ENCODE results near the gene ERI3.

ERI3 gene

GRCh38 chr1:44249543-44249942 lies 105.5 kb downstream of the ERI3 start:
- Histone ChIP-seq H3F3A (ENCODE audit: low read depth) (no peaks in the 10 kb centered on the region), H4K20me1 (ENCODE audit: insufficient read depth, low read length, poor library complexity, severe bottlenecking) (no peaks in the 10 kb centered on the region), H3K4me1 (ENCODE audit: insufficient read depth, low read length, poor library complexity, severe bottlenecking) (peaks cover 12% of the 10 kb centered on the region), H3K4me3 (ENCODE audit: low read length, poor library complexity, severe bottlenecking) (no peak overlapping the region), H3K9ac (ENCODE audit: low read depth, low read length, poor library complexity, severe bottlenecking) (no peak overlapping the region), H2AFZ (ENCODE audit: low read length) (no peak overlapping the region), H3K9me3 (ENCODE audit: insufficient read depth, low read depth, low read length) (no peaks in the 10 kb centered on the region), H3K27me3 (ENCODE audit: insufficient read depth, low read length, poor library complexity, severe bottlenecking) (no peaks in the 10 kb centered on the region), H3K36me3 (ENCODE audit: insufficient read depth, low read length) (peaks cover 12% of the 10 kb centered on the region; the same call in 1 of the 2 replicates), H3K4me2 (ENCODE audit: low read depth, low read length, poor library complexity, severe bottlenecking) (no peak overlapping the region), H3K79me2 (ENCODE audit: insufficient read depth, low read length) (no peaks in the 10 kb centered on the region), H3K9me2 (replicated peaks; ENCODE audit: low read depth, low read length) (no peaks in the 10 kb centered on the region)
- TF ChIP-seq, protein P1, sequence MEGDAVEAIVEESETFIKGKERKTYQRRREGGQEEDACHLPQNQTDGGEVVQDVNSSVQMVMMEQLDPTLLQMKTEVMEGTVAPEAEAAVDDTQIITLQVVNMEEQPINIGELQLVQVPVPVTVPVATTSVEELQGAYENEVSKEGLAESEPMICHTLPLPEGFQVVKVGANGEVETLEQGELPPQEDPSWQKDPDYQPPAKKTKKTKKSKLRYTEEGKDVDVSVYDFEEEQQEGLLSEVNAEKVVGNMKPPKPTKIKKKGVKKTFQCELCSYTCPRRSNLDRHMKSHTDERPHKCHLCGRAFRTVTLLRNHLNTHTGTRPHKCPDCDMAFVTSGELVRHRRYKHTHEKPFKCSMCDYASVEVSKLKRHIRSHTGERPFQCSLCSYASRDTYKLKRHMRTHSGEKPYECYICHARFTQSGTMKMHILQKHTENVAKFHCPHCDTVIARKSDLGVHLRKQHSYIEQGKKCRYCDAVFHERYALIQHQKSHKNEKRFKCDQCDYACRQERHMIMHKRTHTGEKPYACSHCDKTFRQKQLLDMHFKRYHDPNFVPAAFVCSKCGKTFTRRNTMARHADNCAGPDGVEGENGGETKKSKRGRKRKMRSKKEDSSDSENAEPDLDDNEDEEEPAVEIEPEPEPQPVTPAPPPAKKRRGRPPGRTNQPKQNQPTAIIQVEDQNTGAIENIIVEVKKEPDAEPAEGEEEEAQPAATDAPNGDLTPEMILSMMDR (conservative IDR thresholded peaks at IDR 0.05; ENCODE audit: low read length) = no peak
- no peak for TF ChIP-seq EZH2phosphoT487 (IDR thresholded peaks at IDR 0.05; ENCODE audit: borderline replicate concordance)

- TF ChIP-seq, protein P1 (conservative IDR thresholded peaks at IDR 0.05; ENCODE audit: low read length) = no peak
- no peak for TF ChIP-seq EZH2phosphoT487 (IDR thresholded peaks at IDR 0.05; ENCODE audit: borderline replicate concordance)
- Histone ChIP-seq H3F3A (ENCODE audit: low read depth) (no peaks in the 10 kb centered on the region), H3K9ac (ENCODE audit: low read depth, low read length, poor library complexity, severe bottlenecking) (no peak overlapping the region), H3K9me2 (replicated peaks; ENCODE audit: low read depth, low read length) (no peaks in the 10 kb centered on the region), H3K36me3 (ENCODE audit: insufficient read depth, low read length) (peaks cover 12% of the 10 kb centered on the region; the same call in 1 of the 2 replicates), H3K4me2 (ENCODE audit: low read depth, low read length, poor library complexity, severe bottlenecking) (no peak overlapping the region), H3K79me2 (ENCODE audit: insufficient read depth, low read length) (no peaks in the 10 kb centered on the region), H3K9me3 (ENCODE audit: insufficient read depth, low read depth, low read length) (no peaks in the 10 kb centered on the region), H2AFZ (ENCODE audit: low read length) (no peak overlapping the region), H3K4me3 (ENCODE audit: low read length, poor library complexity, severe bottlenecking) (no peak overlapping the region), H3K4me1 (ENCODE audit: insufficient read depth, low read length, poor library complexity, severe bottlenecking) (no peaks in the 10 kb centered on the region), H4K20me1 (ENCODE audit: insufficient read depth, low read length, poor library complexity, severe bottlenecking) (no peaks in the 10 kb centered on the region), H3K27me3 (ENCODE audit: insufficient read depth, low read length, poor library complexity, severe bottlenecking) (no peaks in the 10 kb centered on the region)
Measured at GRCh38 chr1:44246806-44247205, 108.3 kb downstream of the ERI3 start.

GRCh38 chr1:44244986-44245385 lies 110.1 kb downstream of the ERI3 start:
- no peaks in the 10 kb centered on the region for H3K79me2 ChIP-seq (ENCODE audit: insufficient read depth, low read length)
- no peak overlapping the region for H3K4me2 ChIP-seq (ENCODE audit: low read depth, low read length, poor library complexity, severe bottlenecking)
- H3K4me3 ChIP-seq (ENCODE audit: low read length, poor library complexity, severe bottlenecking) = no peak overlapping the region
- no peaks in the 10 kb centered on the region for H3F3A ChIP-seq (ENCODE audit: low read depth)
- H4K20me1 ChIP-seq (ENCODE audit: insufficient read depth, low read length, poor library complexity, severe bottlenecking) = no peaks in the 10 kb centered on the region
- no peaks in the 10 kb centered on the region for H3K9me3 ChIP-seq (ENCODE audit: insufficient read depth, low read depth, low read length)
- H3K9me2 ChIP-seq (replicated peaks; ENCODE audit: low read depth, low read length) = no peaks in the 10 kb centered on the region
- no peaks in the 10 kb centered on the region for H3K27me3 ChIP-seq (ENCODE audit: insufficient read depth, low read length, poor library complexity, severe bottlenecking)
- no peaks in the 10 kb centered on the region for H3K4me1 ChIP-seq (ENCODE audit: insufficient read depth, low read length, poor library complexity, severe bottlenecking)
- no peak overlapping the region for H2AFZ ChIP-seq (ENCODE audit: low read length)
- no peak overlapping the region for H3K9ac ChIP-seq (ENCODE audit: low read depth, low read length, poor library complexity, severe bottlenecking)
- TF ChIP-seq, protein P1 (conservative IDR thresholded peaks at IDR 0.05; ENCODE audit: low read length) = no peak
- no peak for TF ChIP-seq EZH2phosphoT487 (IDR thresholded peaks at IDR 0.05; ENCODE audit: borderline replicate concordance)
- peaks cover 12% of the 10 kb centered on the region; the same call in 1 of the 2 replicates for H3K36me3 ChIP-seq (ENCODE audit: insufficient read depth, low read length)
